GM23338 (cell line): ENCODE results near the gene GPR135. TPM values are rescaled to one million over a fixed set of nuclear protein-coding genes. Genes with fewer than 3 reads are reported as not detected.

Source experiments
- ATAC-seq: fragments of 200-7000 bp; cut with Tn5 transposase; 3 replicates; pipeline ENCODE4 v1.9.1; 2020
- DNase-seq: peaks from one replicate; pipeline ENCODE4 v3.0.0-alpha.2; 2015; ENCODE audit warnings: low spot score
- H2AFZ ChIP-seq: fragments of 200-600 bp; sonication (generic); 2 replicates; pipeline ENCODE4 v1.8.0; 2016; ENCODE audit warnings: antibody characterized with exemption, mild to moderate bottlenecking, moderate library complexity
- H3F3A ChIP-seq: fragments of 200-600 bp; sonication (generic); replicated peaks from 2 replicates; pipeline ENCODE4 v1.8.0; 2017; ENCODE audit warnings: antibody characterized with exemption, mixed run types, low read depth
- H3K27ac ChIP-seq: fragments of 200-600 bp; sonication (generic); 2 replicates; pipeline ENCODE4 v1.6.1; 2016; ENCODE audit warnings: low read depth
- H3K27me3 ChIP-seq: fragments of 200-600 bp; sonication (generic); 2 replicates; pipeline ENCODE4 v1.8.0; 2016; ENCODE audit warnings: mild to moderate bottlenecking, mixed run types, moderate library complexity; ENCODE audit not compliant: insufficient read depth
- H3K36me3 ChIP-seq: fragments of 200-600 bp; sonication (generic); 2 replicates; pipeline ENCODE4 v1.8.0; 2016; ENCODE audit warnings: mild to moderate bottlenecking; ENCODE audit not compliant: insufficient read depth
- H3K4me1 ChIP-seq: fragments of 200-600 bp; sonication (generic); 2 replicates; pipeline ENCODE4 v1.8.0; 2016; ENCODE audit warnings: mild to moderate bottlenecking, moderate library complexity; ENCODE audit not compliant: insufficient read depth
- H3K4me2 ChIP-seq: fragments of 200-600 bp; sonication (generic); 2 replicates; pipeline ENCODE4 v1.7.1; 2017; ENCODE audit warnings: mixed run types
- H3K4me3 ChIP-seq: fragments of 200-600 bp; sonication (generic); 2 replicates; pipeline ENCODE4 v1.6.1; 2016; ENCODE audit warnings: mixed run types
- H3K79me2 ChIP-seq: fragments of 200-600 bp; sonication (generic); replicated peaks from 2 replicates; pipeline ENCODE4 v1.8.0; 2017; ENCODE audit warnings: mild to moderate bottlenecking; ENCODE audit not compliant: insufficient read depth
- H3K9me2 ChIP-seq: fragments of 200-600 bp; sonication (generic); 2 replicates; pipeline ENCODE4 v1.8.0; 2017; ENCODE audit not compliant: insufficient read depth
- H4K20me1 ChIP-seq: fragments of 200-600 bp; sonication (generic); replicated peaks from 2 replicates; pipeline ENCODE4 v1.8.0; 2017; ENCODE audit warnings: mild to moderate bottlenecking; ENCODE audit not compliant: insufficient read depth
- H3K27ac Mint-ChIP-seq: 2 replicates; pipeline ENCODE4 v1.8.0; 2020; ENCODE audit warnings: inconsistent platforms, mild to moderate bottlenecking, moderate library complexity, mixed read lengths
- H3K27me3 Mint-ChIP-seq: 3 replicates; pipeline ENCODE4 v1.8.0; 2022; ENCODE audit warnings: low read depth, mild to moderate bottlenecking, moderate library complexity, mixed read lengths, inconsistent platforms; ENCODE audit not compliant: insufficient read depth, poor library complexity
- H3K36me3 Mint-ChIP-seq: 3 replicates; pipeline ENCODE4 v1.8.0; 2021; ENCODE audit warnings: low read depth, mild to moderate bottlenecking, inconsistent platforms, moderate library complexity, mixed read lengths
- H3K4me1 Mint-ChIP-seq: 3 replicates; pipeline ENCODE4 v1.8.0; 2020; ENCODE audit warnings: mild to moderate bottlenecking, inconsistent platforms, mixed read lengths
- H3K4me3 Mint-ChIP-seq: 3 replicates; pipeline ENCODE4 v1.8.0; 2021; ENCODE audit warnings: moderate library complexity, mild to moderate bottlenecking, inconsistent platforms, mixed read lengths
- H3K9me3 Mint-ChIP-seq: 3 replicates; pipeline ENCODE4 v1.8.0; 2020; ENCODE audit warnings: moderate library complexity, mild to moderate bottlenecking, inconsistent platforms, mixed read lengths
- CREB1 ChIP-seq: fragments of 250-450 bp; sonication (Bioruptor Pico); IDR thresholded peaks from 2 replicates; pipeline ENCODE4 v1.5.0; 2020; ENCODE audit warnings: low read depth, mild to moderate bottlenecking, moderate library complexity
- ETS1 ChIP-seq: IDR thresholded peaks from 2 replicates; pipeline ENCODE4 v1.6.1; 2016; ENCODE audit warnings: antibody characterized with exemption
- EZH2 ChIP-seq: fragments of 200-600 bp; sonication (generic); IDR thresholded peaks from one replicate; pipeline ENCODE4 v1.8.0; 2017; ENCODE audit warnings: antibody characterized with exemption, mild to moderate bottlenecking, low read depth; ENCODE audit not compliant: unreplicated experiment
- EZH2phosphoT487 ChIP-seq: fragments of 200-600 bp; sonication (generic); IDR thresholded peaks from one replicate; pipeline ENCODE4 v1.8.1; 2018; ENCODE audit warnings: antibody characterized with exemption; ENCODE audit not compliant: unreplicated experiment
- JUNB ChIP-seq: IDR thresholded peaks from one replicate; pipeline ENCODE4 v1.6.1; 2016; ENCODE audit warnings: antibody characterized with exemption; ENCODE audit not compliant: unreplicated experiment
- NANOG ChIP-seq: IDR thresholded peaks from 2 replicates; pipeline ENCODE4 v1.6.1; 2016; ENCODE audit warnings: antibody characterized with exemption, borderline replicate concordance
- POLR2AphosphoS5 ChIP-seq: IDR thresholded peaks from 2 replicates; pipeline ENCODE4 v1.6.1; 2016; ENCODE audit warnings: antibody characterized with exemption, low read depth
- REST ChIP-seq: IDR thresholded peaks from one replicate; pipeline ENCODE4 v1.6.1; 2018; ENCODE audit warnings: antibody characterized with exemption; ENCODE audit not compliant: unreplicated experiment
- STAT1 ChIP-seq: IDR thresholded peaks from one replicate; pipeline ENCODE4 v1.6.1; 2016; ENCODE audit warnings: antibody characterized with exemption; ENCODE audit not compliant: unreplicated experiment
- ZNF114 ChIP-seq: fragments of 250-450 bp; sonication (Bioruptor Pico); IDR thresholded peaks from 2 replicates; pipeline ENCODE4 v1.5.0; 2020; ENCODE audit warnings: mild to moderate bottlenecking, moderate library complexity
- ZNF331 ChIP-seq: fragments of 250-450 bp; sonication (Bioruptor Pico); IDR thresholded peaks from 2 replicates; pipeline ENCODE4 v1.5.0; 2020; ENCODE audit warnings: low read depth, mild to moderate bottlenecking, moderate library complexity
- ZNF462 ChIP-seq: fragments of 250-450 bp; sonication (Bioruptor Pico); IDR thresholded peaks from 2 replicates; pipeline ENCODE4 v1.5.0; 2020; ENCODE audit warnings: mild to moderate bottlenecking, moderate library complexity
- polyA plus RNA-seq: library from polyadenylated mRNA; unstranded; fragments of >200 nt; fragmentation: Nextera tagmentation; extraction: Ambion mirVana; gene quantifications from 2 replicates; pipeline ENCODE4 v1.2.1, GENCODE V29; 2016
- total RNA-seq: library from RNA; depleted of rRNA; stranded (reverse); fragments of >200 nt; shearing (Covaris generic); gene quantifications from 2 replicates; pipeline ENCODE4 v1.2.3, GENCODE V29; 2014
- TF ChIP-seq, protein P1 (sequence below), 2 experiments: fragments of 200-600 bp in 1 of 2; sonication (generic) in 1 of 2; conservative IDR thresholded peaks; 2 replicates each; pipeline versions ENCODE4 v1.5.1 to v1.6.1; 2016 to 2017; ENCODE audit warnings: antibody characterized with exemption in 2 of 2, low read depth in 2 of 2, mild to moderate bottlenecking in 2 of 2, moderate library complexity in 1 of 2

Gene GPR135
- total and polyA plus RNA-seq, 2 experiments from 2014 or later, result 0.47 to 2.2 TPM

- TF ChIP-seq, protein P1, sequence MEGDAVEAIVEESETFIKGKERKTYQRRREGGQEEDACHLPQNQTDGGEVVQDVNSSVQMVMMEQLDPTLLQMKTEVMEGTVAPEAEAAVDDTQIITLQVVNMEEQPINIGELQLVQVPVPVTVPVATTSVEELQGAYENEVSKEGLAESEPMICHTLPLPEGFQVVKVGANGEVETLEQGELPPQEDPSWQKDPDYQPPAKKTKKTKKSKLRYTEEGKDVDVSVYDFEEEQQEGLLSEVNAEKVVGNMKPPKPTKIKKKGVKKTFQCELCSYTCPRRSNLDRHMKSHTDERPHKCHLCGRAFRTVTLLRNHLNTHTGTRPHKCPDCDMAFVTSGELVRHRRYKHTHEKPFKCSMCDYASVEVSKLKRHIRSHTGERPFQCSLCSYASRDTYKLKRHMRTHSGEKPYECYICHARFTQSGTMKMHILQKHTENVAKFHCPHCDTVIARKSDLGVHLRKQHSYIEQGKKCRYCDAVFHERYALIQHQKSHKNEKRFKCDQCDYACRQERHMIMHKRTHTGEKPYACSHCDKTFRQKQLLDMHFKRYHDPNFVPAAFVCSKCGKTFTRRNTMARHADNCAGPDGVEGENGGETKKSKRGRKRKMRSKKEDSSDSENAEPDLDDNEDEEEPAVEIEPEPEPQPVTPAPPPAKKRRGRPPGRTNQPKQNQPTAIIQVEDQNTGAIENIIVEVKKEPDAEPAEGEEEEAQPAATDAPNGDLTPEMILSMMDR (conservative IDR thresholded peaks at IDR 0.05; ENCODE audit: low read depth in 2 of 2), result no peak
- TF ChIP-seq CREB1, result no peak
- TF ChIP-seq EZH2, result no peak
- no peak for TF ChIP-seq ZNF331 (CRISPR knock-in tag)
- TF ChIP-seq STAT1, result no peak
- TF ChIP-seq NANOG, result no peak
These were observed 44.8 kb upstream of the GPR135 start (continued) for GRCh38 chr14:59510001-59510400.

- Mint-ChIP-seq H3K9me3 (peaks cover 19% of the 10 kb centered on the region), H3K4me1 (peaks cover 9% of the 10 kb centered on the region; the same call in 2 of the 3 replicates), H3K27me3 (no peaks in the 10 kb centered on the region), H3K27ac (no peak overlapping the region), H3K4me3 (no peak overlapping the region), H3K36me3 (peaks cover 7% of the 10 kb centered on the region; the same call in 2 of the 3 replicates)
- ATAC-seq, result no peak
- no peaks in the 10 kb centered on the region for H3K9me2 ChIP-seq
- no peaks in the 10 kb centered on the region for H3F3A ChIP-seq
- no peak overlapping the region for H2AFZ ChIP-seq
- H3K4me1 ChIP-seq, result no peaks in the 10 kb centered on the region
- H3K27me3 ChIP-seq, result no peaks in the 10 kb centered on the region
- H3K36me3 ChIP-seq, result peaks cover 3% of the 10 kb centered on the region; the same call in 1 of the 2 replicates
- H3K27ac ChIP-seq, result no peak overlapping the region
- no peak for DNase-seq
- no peaks in the 10 kb centered on the region for H4K20me1 ChIP-seq
- no peaks in the 10 kb centered on the region for H3K79me2 ChIP-seq
- no peak overlapping the region for H3K4me2 ChIP-seq
- no peak overlapping the region for H3K4me3 ChIP-seq
- TF ChIP-seq NANOG (no peak), STAT1 (no peak), ZNF462 (no peak), POLR2AphosphoS5 (no peak), ETS1 (no peak), EZH2phosphoT487 (no peak), REST (no peak), EZH2 (no peak), JUNB (no peak), ZNF114 (no peak), CREB1 (no peak)
These were observed 43.9 kb upstream of the GPR135 start for GRCh38 chr14:59509101-59509500.
